ENCODE results near the gene PER2. TPM values are rescaled to one million over a fixed set of nuclear protein-coding genes. Genes with fewer than 3 reads are reported as not detected.
A peak's percentile ranks its signal among the peaks of the same experiment; 100 is the strongest.

Gene PER2, protein sequence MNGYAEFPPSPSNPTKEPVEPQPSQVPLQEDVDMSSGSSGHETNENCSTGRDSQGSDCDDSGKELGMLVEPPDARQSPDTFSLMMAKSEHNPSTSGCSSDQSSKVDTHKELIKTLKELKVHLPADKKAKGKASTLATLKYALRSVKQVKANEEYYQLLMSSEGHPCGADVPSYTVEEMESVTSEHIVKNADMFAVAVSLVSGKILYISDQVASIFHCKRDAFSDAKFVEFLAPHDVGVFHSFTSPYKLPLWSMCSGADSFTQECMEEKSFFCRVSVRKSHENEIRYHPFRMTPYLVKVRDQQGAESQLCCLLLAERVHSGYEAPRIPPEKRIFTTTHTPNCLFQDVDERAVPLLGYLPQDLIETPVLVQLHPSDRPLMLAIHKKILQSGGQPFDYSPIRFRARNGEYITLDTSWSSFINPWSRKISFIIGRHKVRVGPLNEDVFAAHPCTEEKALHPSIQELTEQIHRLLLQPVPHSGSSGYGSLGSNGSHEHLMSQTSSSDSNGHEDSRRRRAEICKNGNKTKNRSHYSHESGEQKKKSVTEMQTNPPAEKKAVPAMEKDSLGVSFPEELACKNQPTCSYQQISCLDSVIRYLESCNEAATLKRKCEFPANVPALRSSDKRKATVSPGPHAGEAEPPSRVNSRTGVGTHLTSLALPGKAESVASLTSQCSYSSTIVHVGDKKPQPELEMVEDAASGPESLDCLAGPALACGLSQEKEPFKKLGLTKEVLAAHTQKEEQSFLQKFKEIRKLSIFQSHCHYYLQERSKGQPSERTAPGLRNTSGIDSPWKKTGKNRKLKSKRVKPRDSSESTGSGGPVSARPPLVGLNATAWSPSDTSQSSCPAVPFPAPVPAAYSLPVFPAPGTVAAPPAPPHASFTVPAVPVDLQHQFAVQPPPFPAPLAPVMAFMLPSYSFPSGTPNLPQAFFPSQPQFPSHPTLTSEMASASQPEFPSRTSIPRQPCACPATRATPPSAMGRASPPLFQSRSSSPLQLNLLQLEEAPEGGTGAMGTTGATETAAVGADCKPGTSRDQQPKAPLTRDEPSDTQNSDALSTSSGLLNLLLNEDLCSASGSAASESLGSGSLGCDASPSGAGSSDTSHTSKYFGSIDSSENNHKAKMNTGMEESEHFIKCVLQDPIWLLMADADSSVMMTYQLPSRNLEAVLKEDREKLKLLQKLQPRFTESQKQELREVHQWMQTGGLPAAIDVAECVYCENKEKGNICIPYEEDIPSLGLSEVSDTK (N-terminal part only)
- total RNA-seq (10 to 100 TPM in 1 of 2 donors, 1 to 10 TPM in 1; 7.7 to 14.2 TPM), polyA plus RNA-seq (ENCODE audit: insufficient read length in 6 of 6) (10 to 100 TPM in 1 of 6 donors, 1 to 10 TPM in 5; 8.3 to 10.1 (median 8.8) TPM)
- long read RNA-seq, donor 1 = 0 reads
- long read RNA-seq, donor 2 = 0 reads
- long read RNA-seq, donor 3 = 0 reads
- long read RNA-seq, donor 4, partial matches to known transcripts = 1 of 2 reads
- long read RNA-seq, donor 4, other reads (novel, unspliced or antisense) = 1 of 2 reads
- long read RNA-seq, donor 5 = 0 reads
- long read RNA-seq, donor 6 = 0 reads
- long read RNA-seq, donor 7 = 0 reads
- long read RNA-seq, donor 8 = 0 reads
- long read RNA-seq, donor 9 = 0 reads
- long read RNA-seq, donor 10, partial matches to known transcripts = 0 of 2 reads
- long read RNA-seq, donor 10, other reads (novel, unspliced or antisense) = 2 of 2 reads
- long read RNA-seq, donor 11 = 0 reads
- long read RNA-seq, donor 12 = 0 reads

DNA sequence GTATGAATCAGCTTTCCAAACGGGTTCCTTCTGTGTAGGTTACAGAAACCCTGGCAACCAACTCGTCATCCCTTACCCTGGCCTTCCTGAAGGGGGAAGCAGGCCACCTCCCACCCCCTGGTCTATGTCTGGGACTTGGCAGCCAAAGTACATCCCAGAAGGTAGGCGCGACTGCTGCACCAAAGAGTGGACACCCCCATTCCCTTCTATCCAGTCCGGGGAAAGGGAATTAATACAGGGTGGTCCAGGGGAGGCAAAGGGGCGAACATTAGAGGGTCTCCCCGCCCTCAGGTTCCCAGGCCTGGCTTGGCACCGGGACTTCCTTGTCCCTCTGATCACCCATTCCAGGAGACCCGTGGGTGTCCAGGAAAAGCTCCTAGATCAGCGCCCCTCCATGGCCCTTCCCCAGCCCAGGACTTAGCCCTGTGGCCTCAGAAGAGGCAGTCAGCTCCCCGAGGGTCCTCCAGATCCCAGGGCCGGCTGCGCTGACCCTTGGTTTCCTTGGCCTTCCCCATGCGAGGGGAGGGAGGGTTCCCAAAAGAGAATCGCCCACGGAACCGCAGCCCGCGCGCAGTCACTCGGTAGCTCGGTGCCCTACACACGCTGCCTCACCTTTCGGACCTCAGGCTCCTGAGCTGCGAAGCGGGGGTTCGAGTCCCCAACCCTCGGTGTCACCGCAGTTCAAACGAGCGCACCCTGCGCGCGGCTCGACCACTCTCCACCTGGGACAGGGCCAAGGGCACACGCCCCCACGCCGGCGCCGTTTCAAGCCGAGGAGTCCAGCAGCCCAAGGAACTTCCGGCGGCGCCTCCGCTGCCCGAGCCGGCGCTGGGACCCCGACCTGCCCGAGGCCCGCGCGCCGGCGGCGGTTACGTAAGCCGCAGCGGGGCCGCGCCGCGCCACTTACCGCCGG is at the start of gene PER2:
TSS of gene PER2 (minus strand) at position 874 of the 913 bp plus-strand sequence. CDS start 10,674 bp downstream, outside the sequence.
- Histone ChIP-seq H3K4me1 (peaks cover 35 to 60% of the 10 kb centered on the region in 2 donors), H3K27ac (peak within 1 kb of the TSS; percentile 87 to 93), H3K36me3 (no peaks in the 10 kb centered on the region), H3K27me3 (no peaks in the 10 kb centered on the region), H3K9me3 (no peaks in the 10 kb centered on the region), H3K4me3 (peak within 1 kb of the TSS; percentile 59 to 61)
- TF ChIP-seq, protein P1, sequence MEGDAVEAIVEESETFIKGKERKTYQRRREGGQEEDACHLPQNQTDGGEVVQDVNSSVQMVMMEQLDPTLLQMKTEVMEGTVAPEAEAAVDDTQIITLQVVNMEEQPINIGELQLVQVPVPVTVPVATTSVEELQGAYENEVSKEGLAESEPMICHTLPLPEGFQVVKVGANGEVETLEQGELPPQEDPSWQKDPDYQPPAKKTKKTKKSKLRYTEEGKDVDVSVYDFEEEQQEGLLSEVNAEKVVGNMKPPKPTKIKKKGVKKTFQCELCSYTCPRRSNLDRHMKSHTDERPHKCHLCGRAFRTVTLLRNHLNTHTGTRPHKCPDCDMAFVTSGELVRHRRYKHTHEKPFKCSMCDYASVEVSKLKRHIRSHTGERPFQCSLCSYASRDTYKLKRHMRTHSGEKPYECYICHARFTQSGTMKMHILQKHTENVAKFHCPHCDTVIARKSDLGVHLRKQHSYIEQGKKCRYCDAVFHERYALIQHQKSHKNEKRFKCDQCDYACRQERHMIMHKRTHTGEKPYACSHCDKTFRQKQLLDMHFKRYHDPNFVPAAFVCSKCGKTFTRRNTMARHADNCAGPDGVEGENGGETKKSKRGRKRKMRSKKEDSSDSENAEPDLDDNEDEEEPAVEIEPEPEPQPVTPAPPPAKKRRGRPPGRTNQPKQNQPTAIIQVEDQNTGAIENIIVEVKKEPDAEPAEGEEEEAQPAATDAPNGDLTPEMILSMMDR (IDR thresholded peaks at IDR 0.05) = no peak
- DNase-seq (peak; percentile 63 to 91 (median 77)), ATAC-seq (peak; percentile 37)
- intact Hi-C loops (cut with DNase I) = no loop called here

DNA sequence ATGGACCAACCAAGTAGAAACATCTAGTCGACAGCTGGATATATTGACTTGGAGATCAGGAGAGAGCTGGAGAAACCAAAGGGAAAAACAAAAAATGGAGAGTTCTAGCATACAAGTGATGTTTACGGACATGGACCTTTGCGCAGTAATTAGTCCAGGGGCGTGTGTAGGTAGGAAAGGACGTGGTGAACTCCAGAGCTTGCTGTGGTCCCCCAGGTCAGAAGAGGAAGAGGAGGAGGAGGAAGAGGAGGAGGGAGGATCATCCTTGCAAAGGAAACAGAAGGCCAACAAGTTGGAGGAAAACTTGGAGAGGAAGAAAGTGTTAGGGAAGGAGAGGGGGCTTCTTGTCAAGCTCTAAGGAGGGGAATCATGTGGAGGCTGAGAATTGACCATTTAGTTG is 49.4 kb upstream of the PER2 start:
- intact Hi-C loops (cut with DNase I) = no loop called here

DNA sequence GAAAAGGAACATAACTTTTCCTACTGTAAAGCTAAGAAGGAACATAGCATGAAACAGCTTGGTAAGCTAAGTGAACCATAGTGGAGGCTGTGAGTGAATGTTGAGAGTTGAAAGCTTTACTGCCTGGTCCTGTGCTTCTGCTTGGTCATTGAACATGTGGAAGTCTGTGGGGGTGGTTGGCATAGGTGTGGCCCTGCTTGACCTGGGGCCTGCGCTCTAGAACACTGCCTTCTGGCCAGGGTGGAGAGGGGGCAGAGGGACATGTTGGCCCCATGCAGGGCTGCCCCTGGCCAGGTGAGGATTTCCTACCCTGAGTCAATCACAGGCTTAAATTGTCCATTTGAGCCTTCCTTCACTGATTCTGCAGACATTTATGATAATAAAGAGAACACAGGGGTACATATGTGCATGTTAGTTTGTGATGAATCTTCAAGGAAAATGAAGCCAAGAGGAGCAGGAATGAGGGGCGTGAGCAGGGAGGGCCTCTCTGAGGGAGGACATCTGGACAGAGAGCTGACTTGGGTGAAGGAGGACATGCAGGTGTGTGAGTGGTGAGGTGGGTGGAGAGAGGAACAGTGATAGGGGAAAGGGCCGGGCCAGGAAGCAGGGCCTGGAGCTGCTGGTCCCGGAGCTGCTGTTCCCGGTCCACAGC is 48.5 kb upstream of the PER2 start:
- H3K27ac ChIP-seq = no peak overlapping the region
- no peaks in the 10 kb centered on the region for H3K27me3 ChIP-seq
- H3K9me3 ChIP-seq = no peaks in the 10 kb centered on the region
- H3K4me1 ChIP-seq = no peaks in the 10 kb centered on the region
- DNase-seq = no peak
- H3K36me3 ChIP-seq = peaks cover 0 to 20% of the 10 kb centered on the region in 2 donors
- no peak overlapping the region for H3K4me3 ChIP-seq
- TF ChIP-seq, protein P1 (IDR thresholded peaks at IDR 0.05) = no peak
- intact Hi-C loops (cut with DNase I) = no loop called here
- no peak for ATAC-seq

More for the DNA sequence above, 49.4 kb upstream of the PER2 start:
- Histone ChIP-seq H3K36me3 (peaks cover 0 to 19% of the 10 kb centered on the region in 2 donors), H3K27me3 (no peaks in the 10 kb centered on the region), H3K4me1 (no peaks in the 10 kb centered on the region), H3K9me3 (no peaks in the 10 kb centered on the region), H3K4me3 (no peak overlapping the region), H3K27ac (no peak overlapping the region)
- TF ChIP-seq, protein P1 (IDR thresholded peaks at IDR 0.05) = no peak
- DNase-seq (no peak), ATAC-seq (no peak)
